HG03095 (cell line): ENCODE data around the gene ZNF474.

Experiments used
- ATAC-seq: cut with Tn5 transposase; IDR thresholded peaks from one replicate; pipeline ENCODE4 v1.9.1; 2021; ENCODE audit warnings: moderate library complexity; ENCODE audit not compliant: unreplicated experiment

The ZNF474 gene

GRCh38 chr5:122152266-122152900 is 23.0 kb downstream of the ZNF474 start:
- ATAC-seq = no peak

DNA sequence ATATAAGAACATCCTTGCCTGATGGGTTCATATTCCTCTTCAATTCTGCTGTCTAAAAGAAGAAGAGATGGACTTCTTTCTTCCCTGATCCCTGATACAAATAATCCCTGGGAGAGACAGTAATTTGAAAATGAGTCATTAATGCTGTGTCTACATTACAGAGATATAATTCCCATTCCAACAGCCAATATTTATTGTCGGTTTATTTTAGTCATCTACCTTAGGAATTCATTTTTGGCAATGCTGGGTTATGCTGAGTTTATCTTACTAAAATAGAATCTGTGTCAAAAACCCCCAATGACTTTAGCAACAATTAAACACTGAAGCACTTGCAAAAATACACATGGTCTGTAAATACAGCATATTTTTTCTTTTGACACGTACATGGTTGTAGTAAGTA is 23.9 kb downstream of the ZNF474 start:
- ATAC-seq = no peak

- ATAC-seq = no peak
Measured at GRCh38 chr5:122153774-122154173, 24.4 kb downstream of the ZNF474 start.

GRCh38 chr5:122154491-122154890 is 25.1 kb downstream of the ZNF474 start:
- ATAC-seq = no peak

DNA sequence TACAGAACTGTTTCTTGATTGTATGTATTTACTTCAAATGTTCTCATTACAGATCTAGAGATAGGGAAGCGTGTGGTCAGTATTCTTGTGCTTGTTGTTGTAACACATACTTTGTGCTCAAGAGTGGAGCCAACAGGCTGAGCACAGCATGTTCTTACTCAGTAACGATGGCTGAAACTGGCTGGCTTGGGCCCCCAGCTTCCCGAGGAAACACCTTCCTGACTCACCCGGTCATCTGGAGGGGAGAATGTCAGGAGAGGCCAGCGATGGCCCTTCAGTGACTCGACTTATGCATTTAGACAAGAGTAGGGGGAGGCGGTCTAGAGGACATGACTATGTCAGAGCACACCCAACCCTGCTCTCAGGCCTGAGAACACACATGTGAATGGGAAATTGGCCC is 25.6 kb downstream of the ZNF474 start:
- ATAC-seq = no peak

- ATAC-seq = no peak
Measured at GRCh38 chr5:122155546-122155945, 26.2 kb downstream of the ZNF474 start.

GRCh38 chr5:122156724-122157325 is 27.5 kb downstream of the ZNF474 start:
- no peak for ATAC-seq

DNA sequence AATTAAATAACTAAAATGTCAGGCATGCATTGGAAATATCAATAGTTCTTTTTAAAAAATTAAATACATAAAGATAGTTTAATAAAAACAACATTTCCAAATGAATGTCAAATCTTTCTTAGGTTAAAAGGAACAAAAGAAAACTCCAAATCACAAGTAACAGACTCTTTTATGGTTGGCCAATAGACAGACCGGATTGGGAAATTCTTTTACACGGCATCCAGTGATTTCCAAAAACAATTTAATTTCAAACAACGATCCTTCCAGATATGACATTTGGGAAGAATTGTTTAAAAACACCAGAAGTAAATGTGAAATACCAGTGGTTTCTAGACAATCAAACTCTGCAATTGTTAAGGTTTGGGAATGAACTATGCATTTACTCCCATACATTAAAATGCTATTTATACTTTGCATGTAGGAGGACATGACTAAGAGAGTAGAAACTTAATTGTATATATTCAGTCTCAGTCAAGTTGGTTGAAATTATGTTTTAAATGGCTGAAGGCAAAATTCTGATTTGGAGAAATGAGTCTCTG is 32.8 kb downstream of the ZNF474 start:
- ATAC-seq = no peak

DNA sequence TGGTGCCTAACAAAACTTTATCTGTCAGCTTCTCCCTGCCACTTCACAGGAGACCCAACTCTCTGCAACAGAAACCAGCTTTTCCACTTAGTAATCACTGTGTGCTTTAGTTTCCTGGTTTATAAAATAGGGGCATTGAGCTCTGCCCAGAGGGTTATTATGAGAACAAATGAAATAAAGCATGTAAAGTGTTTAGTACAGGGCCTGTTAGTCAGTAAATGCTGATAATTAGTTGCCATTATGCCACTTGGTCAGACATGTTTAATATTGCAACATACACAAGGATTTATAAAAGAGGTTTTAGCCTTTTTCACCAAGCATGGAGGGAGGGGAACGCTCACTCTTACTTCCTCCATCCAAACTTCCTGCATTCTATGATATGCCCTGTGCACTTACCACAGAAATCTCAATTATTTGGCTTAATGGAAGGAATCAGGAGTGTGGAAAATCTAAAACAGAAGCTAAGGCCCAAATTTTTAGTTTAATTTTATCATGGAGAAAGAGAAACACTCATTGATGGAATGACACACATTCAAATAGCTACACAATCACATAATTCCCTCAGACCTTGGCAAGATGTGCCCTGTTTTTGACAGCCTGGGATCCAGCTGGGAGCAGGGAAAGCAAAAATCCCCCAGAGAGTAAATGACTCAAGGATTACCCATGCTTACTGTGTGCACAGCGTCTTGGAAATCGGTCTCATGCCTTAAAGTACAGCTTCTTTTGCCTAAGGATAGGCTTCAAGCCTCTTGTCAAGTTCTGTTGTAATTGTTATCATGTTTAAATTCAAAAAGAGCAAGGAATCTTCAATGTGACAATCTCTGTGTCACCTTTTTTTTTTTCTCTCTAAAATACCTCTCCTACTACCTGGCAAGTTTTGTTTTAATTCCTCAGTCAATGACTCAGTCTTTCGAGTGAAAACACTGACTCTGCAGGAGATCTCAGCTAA is 34.0 kb downstream of the ZNF474 start:
- no peak for ATAC-seq

DNA sequence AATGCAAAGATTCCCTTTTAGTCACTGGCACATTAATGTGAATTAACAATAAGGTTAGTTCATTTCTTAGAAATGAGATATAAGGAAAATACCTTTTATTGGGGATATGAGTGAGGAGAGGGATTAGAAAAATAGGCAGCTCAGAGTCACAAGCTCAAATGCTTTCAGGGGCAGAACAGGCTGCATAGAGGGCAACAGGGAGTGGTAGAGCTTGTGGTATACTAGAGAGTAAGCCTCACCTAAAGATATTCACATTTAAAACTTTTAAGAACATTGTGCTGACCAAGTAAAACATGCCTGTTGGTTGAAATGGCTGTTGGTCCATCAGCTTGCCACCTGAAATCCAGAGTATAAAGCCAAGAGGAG is 34.7 kb downstream of the ZNF474 start:
- no peak for ATAC-seq

- ATAC-seq = no peak
Measured at GRCh38 chr5:122164831-122165558, 35.6 kb downstream of the ZNF474 start.

DNA sequence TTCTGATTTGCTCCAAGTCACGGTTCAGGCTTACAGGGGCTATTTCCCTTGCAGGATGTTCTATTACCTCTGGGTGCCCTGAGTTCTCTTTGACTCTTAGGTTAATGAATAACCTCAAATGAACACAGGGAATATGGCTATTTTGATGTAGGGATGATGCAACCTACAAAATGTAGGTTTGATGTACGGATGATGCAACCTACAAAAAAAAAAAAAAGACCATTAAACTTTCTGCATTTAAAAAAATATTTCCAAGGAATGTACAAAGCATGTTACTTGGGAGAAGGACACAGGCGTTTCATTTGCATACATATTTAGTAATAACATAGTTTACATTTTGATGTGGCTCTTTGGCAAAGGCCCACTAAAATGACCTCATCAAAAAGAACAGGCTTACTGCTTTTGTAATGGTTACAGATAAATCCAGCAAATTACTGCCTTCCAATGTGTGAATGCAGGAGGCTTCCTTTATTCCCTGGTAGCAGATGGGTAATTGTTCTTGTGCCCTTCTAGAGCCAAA is 36.3 kb downstream of the ZNF474 start:
- ATAC-seq = no peak

- ATAC-seq = no peak
Measured at GRCh38 chr5:122169350-122170103, 40.2 kb downstream of the ZNF474 start.

DNA sequence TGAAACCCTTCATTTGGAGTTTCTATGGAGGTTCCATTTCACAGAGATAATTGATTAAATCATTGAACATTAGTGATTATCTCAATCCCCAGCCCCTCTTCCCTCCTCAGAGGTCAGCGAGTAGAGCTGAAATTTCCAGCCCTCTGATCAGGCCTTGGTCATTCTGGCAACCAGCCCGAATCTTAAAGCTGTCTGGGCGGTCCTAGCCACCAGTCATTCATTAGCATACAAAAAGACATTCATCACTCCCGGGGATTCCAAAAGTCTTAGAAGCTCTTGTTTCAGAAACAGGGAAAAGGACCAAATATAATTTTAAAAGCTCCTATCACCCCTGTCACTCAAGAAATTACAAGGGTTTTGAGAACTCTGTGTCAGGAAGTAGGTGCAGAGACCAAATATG is 41.3 kb downstream of the ZNF474 start:
- ATAC-seq = no peak

DNA sequence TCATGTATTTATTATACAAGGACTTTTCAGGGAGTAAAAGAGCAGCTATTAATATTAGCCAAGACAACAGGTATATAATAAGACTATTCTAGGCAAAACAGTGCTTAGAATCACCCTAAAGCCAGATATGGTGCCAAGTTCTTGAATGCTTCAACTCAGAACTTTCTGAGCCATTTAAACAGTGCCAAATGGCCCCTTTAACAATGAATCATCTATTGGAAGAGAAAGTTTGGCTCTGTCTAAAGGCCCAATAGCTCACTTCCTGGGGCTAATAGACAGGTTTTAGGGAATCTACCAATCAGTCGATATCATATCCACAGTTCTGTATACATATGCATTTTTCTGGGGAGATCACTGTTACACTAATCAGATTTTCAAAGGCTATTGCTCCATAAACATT is 42.9 kb downstream of the ZNF474 start:
- ATAC-seq = no peak

DNA sequence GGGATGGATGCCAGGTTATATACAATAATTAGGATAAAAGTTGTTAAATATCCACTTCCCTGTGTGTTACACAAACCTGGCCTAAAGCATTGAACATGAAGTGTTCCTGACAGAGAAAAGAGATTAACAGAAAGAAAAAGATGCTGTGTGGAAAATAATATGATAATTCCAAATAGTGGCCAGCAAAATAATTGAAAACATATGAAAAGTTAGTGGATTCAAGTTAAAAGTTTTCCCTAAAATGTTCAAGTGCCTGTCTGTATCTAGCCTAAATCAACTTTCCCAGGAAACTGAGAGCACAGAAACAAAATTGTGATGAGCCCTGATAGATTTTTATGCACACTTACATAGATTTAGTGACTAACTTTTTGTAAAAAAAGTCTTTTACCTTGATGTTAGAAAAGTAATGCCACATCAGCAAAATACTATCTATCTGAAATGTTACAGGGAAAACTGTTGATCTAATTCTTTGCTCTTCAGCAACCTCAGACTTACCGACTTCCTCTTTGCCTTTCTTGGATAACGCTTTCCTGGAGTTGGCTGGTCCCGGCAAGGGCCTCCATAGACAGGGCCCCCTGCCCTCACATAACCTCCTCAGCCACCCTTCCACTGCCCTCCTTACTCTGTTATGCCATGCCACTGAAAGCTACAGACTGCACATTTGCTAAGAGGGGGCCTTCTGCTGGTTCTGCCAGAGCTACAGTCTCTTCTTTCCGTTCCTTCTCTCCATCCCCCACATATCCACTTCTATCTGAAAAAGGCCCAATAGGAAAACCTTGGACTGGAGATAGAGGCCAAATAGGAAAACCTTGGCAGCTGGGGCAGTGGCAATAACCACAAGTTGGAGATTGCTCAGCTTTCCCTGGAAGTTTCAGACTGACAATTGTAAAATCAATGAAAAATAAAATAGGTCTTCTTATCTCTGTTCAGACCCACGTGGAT is 44.4 kb downstream of the ZNF474 start:
- no peak for ATAC-seq

DNA sequence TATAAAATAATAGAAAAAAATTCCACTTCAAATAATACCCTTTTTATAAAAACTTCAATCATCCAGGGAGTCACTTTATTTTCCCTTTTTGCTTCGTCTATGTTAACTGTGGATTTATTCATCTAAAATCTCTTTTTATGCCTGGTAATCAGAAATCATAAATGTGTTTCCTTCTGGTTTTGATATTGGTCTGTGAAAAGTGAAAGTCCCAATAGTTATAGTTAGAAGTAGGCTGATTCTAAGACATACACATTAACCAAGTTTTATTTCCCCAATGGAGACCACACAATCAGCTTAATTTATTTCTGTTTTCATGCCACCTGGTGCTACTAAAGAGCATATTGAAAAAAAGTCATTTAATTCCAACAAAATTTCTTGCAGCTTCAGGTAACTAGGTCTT is 45.7 kb downstream of the ZNF474 start:
- ATAC-seq = no peak

- ATAC-seq = no peak
Measured at GRCh38 chr5:122175852-122176251, 46.5 kb downstream of the ZNF474 start.

DNA sequence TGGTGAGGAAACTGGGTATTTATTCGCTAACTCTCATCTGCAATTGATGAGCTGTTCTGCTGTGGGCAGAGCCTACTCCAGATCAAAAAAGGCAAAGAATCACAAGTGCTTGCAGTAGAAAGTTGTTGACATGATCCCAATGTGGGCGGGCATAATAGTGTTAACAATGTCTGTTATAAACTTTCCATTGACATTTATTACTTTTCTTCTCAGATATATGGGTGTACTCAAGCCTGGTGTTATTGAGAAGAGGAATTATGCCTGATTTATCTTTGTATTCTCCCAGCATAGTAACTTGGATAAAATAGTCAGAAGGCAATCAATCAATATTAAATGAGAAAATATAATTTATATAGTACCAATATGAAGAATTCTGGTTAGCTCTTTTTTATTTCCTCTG is 47.8 kb downstream of the ZNF474 start:
- ATAC-seq = no peak
